Skeletal muscle cell (primary cell): ENCODE results near the gene TSHB.
"Not testable (repeated sequence)": the region's sequence is repeated elsewhere in the genome, so short reads cannot be mapped to it uniquely, and the experiment has no call there.

Experiments
- DNase-seq: peaks from one replicate; pipeline ENCODE4 v3.0.0-alpha.2; 2010; ENCODE audit warnings: low read depth
- H3K4me3 ChIP-seq: 2 replicates; pipeline ENCODE4 v1.5.1; 2011; ENCODE audit warnings: low read depth, mild to moderate bottlenecking, control low read depth, low read length, moderate library complexity

TSHB gene

DNA sequence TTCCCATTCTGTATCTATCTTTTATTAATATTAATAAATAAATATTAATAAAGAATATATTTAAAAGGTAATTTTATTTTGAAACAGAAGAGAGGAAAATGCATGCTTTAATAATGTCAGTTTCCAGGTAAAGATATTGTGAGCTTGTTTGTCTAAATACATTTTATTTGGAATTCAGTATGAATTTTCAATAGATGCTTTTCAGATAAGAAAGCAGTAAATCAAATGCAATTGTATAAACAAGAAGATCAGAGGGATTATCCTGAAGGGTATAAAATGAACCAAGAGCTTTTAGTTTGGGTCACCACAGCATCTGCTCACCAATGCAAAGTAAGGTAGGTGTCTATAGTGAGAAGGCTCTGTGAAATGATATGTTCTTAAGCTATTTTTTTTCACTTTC is at the start of gene TSHB:
Gene TSHB, plus strand, starts transcription at position 301 of the 400 bp plus-strand sequence. CDS start 3,537 bp downstream, outside the sequence.
- no peak for DNase-seq
- no peak within 1 kb of the TSS for H3K4me3 ChIP-seq

DNA sequence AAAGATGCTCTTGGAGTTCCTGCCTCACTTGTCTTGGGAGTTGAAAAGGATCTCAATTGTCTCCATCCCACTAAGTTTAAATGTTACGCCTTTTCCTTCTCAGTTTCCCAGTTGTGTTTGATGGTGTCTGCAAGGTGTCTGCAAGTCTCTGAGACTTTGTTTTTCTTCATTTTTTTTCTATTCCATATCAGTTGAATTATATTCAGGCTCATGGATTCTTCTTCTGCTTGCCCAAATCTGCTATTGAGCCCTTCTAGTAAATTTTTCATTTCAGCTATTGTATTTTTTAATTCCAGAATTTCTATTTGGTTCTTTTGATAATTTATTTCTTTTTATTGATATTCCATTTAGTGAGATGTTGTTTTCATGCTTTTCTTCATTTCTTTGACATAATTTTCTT is 47.4 kb upstream of the TSHB start:
- DNase-seq, result no peak
- H3K4me3 ChIP-seq, result no peak overlapping the region

DNA sequence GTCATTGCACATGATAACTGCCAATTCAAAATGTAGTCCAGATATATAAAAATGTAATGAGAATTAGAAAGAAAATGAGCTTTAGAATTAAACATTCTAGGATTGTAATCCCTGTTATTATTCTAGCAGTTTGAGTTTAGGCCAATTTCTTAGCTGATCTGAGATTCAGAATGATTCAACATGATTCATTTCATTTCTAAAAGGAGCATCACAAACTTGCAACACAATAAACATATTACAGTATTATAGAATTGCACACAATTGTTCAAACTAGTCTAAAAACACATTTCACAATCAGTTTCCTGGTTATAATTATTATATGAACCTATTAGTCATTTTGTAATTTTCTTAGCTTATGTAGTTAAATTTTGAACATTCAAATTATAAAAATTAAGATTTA is 43.3 kb upstream of the TSHB start:
- no peak for DNase-seq

DNA sequence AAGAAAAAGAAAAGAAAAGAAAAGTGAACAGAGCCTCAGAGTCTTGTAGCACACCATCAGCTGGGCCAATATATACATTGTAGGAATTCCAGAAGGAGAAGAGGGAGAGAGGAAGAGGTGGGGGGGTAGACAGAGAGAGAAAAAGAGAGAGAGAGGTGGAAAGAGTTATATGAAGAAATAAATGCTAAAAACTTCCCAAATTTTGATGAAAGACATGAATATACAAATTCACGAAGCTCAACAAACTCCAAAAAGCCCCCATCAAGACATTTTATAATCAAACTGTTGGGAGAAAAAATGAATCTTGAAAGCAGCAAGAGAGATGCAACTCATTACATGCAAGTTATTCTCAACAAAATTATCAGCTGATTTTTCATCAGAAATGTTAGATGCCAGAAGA is 41.5 kb upstream of the TSHB start:
- H3K4me3 ChIP-seq, result no peak overlapping the region
- DNase-seq, result no peak

More for the DNA sequence above, 43.3 kb upstream of the TSHB start:
- H3K4me3 ChIP-seq, result no peak overlapping the region

DNA sequence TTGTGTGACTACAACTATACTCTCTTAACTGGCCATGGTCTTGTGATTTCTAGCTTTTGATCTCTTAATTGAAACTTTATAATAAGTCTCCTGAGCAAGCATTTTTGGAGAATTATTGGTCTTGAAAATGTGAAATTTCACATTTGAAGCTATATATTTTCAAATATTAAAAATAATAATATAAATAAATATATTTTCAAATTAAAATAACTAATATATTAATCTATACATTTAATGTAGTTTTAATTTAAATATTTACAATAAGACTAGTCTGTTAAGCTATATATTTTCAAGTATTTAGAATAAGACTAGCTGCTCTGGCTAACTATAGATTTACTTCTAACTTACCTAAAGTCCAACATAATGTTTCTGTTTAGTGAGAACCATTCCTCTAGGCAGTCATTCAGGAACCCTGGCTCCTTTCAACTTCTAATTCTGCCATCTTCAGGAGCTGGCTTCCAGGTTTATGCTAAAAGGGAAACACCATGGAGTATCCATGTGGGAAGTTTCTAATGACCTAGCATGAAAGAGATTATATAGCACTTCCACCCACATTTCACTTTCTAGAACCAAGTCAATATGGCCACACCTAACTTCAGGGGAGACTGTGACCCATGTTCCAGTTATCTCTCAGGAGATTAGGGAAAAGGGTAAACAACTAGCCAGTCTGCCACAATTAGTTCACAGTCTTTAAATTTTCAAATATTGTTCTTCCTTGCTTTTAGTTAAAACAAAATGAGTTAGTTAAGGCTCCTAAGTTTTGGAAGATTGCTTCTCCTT is 31.9 kb upstream of the TSHB start:
- no peak overlapping the region for H3K4me3 ChIP-seq
- DNase-seq, result no peak

DNA sequence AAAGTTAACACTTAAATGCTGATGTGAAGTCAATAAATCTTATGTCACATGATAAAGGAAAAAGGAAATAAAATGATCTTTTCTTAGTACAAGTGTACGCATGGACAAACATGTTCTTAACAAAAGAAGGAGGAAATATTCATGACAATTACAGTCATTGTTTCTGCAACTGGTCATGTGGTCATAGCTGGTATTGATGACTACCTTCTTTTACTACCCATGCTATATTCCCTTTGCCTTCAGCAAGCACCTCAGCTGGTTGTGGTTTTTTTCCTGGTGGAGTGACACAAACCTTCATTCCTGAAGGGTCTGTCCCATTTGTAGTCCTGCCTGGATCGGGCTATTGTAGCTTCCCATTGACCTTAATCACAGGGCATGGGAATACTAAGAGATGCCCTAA is 23.4 kb upstream of the TSHB start:
- no peak for DNase-seq
- H3K4me3 ChIP-seq, result no peak overlapping the region

DNA sequence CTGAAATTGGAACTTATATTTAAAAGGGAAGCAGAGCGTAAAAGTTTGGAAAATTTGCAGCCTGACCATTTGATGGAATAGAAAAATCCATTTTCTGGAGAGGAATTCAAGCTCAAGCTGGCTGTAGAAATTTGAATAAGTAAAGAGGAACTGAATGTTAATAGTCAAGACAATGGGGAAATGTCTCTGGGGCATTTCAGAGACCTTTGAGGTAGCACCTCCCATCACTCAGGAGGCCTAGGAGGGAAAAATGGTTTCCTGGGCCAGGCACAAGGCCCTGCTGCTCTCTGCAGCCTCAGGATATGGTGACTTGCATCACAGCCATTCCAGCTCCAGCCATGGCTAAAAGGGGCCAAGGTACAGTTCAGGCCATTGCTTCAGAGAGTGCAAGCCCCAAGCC is 17.6 kb upstream of the TSHB start:
- H3K4me3 ChIP-seq, result no peak overlapping the region
- no peak for DNase-seq

DNA sequence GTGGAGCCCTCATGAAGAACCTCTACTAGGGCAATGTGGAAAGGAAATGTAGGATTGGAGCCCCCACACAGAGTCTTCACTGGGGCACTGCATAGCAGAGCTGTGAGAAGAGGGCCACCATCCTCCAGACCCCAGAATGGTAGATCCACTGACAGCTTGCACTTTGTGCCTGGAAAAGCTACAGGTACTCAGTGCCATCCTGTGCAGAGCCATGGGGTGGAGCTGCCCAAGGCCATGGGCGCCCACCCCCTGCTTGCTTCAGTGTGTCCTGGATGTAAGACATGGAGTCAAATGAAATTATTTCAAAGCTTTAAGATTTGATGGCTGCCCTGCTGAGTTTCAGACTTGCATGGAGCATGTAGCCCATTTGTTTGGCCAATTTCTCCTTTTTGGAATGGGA is 17.2 kb upstream of the TSHB start:
- DNase-seq, result no peak
- no peak overlapping the region for H3K4me3 ChIP-seq

DNA sequence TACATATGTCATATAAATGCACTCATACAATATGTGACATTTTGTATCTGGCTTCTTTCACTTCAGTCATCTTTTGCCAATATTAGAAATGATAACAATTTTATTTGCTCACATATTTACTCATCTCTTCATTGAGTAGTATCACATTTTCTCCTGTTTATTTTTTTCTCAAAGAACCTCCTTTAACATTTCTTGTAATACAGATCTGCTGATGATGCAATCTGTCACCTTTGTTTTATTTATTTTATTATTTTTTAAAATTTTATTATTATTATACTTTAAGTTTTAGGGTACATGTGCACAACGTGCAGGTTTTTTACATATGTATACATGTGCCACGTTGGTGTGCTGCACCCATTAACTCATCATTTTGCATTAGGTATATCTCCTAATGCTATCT is 15.8 kb upstream of the TSHB start:
- no peak for DNase-seq
- H3K4me3 ChIP-seq, result no peak overlapping the region

DNA sequence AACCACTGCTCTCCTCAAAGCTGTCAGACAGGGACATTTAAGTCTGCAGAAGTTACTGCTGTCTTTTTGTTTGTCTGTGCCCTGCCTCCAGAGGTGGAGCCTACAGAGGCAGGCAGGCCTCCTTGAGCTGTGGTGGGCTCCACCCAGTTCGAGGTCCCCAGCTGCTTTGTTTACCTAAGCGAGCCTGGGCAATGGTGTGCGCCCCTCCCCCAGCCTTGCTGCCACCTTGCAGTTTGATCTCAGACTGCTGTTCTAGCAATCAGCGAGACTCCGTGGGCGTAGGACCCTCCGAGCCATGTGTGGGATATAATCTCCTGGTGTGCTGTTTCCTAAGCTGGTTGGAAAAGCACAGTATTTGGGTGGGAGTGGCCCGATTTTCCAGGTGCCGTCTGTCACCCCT is 10.1 kb upstream of the TSHB start:
- not testable (repeated sequence) for H3K4me3 ChIP-seq, DNase-seq

DNA sequence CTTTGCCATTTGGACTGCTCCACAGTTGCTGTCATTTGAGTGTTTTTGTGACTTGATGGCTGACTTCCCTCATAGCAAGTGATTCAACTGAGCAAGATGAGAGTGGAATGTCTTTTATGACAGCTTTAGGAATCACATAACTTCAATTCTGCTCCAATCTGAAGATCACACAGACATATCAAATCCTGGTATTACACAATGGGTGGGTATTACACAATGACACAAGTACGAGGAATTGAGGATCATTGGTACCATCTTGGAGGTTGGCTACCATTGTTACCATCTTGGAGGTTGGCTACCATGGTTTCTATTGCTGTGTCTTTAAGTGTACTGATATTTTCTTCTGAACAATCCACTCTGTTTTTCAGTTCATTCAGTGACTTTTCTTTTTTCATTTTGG is 8.5 kb upstream of the TSHB start:
- DNase-seq, result no peak
- H3K4me3 ChIP-seq, result no peak overlapping the region

DNA sequence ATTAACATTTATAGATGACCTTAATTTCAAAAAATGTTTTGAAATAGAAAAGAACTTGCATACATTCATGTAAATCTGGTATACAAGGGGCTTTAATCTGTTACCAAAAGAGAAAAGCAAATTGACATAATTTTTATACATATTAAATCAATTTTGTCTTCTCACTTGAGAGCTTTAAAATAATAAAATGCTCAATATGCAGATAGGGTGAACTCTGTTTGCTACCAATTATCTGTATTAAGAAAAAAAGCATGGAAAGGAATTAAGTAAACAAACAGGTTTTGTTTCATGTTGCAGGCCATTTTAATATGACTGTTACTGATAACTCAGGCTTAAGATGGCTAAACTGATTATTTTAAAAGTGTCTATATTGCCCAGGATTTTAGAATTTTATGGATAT is 6.0 kb upstream of the TSHB start:
- H3K4me3 ChIP-seq, result no peak overlapping the region
- DNase-seq, result no peak

DNA sequence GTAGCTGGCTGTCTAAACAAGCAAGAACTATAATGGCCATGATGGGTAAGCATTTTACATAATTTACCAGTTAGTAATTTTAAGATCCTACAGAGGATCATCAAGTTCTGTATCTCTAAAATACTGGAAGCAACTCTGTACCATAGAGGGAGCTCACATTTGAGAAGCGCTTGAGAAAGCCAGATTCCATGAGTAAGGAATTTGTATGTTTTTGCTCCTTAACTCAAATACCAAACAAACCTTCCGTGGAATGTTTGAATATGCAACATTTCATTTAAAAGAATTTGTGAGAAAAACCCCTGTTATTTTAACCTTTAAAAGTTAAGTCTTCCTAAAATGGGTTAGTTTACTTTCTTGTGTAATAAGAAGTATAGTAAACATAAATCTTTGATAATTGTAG is 2.0 kb downstream of the TSHB start:
- H3K4me3 ChIP-seq, result no peak overlapping the region
- no peak for DNase-seq

DNA sequence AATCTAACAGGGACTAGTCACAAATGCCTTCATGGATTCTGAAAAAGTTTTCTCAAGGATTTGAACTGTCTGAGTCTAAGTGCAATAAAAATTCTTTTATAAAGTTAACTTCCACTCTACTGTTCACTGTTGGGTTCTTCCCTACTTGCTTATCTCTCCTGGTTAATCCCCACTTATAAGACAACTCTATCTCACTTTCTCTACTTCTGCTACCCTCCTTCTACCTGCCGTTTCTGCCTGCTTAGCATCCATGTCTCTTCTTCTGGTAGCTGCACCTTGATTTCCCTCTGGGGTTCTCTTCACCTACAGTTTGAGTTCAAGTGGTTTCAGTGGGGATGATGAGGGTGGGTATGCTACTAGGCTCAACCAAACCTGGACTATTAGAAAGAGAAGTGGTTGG is 6.0 kb downstream of the TSHB start:
- no peak for DNase-seq
- H3K4me3 ChIP-seq, result no peak overlapping the region

DNA sequence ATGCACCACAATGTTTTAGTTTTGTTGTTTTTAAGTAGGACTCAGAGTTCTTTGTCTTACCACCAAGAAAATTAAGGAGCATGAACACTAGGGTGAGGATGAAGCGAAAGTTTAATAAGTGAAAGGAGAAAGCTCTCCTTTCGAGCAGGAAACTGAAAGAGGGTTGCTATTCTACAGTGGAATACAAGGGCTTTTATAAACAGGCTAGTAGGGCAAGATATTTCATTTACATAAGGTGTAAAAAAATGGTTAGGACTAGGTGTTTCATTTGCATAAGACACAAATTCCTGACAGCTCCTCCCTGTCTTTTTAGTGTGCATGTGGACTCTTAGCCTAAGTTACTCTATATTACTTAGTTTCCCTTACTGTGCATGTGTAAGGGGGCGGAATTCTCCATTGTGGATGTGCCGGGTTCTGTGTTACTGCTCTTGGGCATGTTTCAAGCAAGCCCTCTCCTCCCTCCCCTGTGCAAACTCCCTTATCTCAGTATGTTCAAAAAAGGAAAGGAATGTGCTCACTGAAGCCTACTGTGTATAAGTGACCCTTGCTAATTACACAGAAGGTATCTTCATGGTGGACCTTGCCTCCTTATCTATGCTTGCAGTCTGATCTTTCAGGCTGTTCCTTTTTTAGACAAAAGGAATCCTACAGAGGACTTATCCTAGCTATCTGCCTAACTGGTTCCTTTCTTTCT is 7.3 kb downstream of the TSHB start:
- no peak for DNase-seq

DNA sequence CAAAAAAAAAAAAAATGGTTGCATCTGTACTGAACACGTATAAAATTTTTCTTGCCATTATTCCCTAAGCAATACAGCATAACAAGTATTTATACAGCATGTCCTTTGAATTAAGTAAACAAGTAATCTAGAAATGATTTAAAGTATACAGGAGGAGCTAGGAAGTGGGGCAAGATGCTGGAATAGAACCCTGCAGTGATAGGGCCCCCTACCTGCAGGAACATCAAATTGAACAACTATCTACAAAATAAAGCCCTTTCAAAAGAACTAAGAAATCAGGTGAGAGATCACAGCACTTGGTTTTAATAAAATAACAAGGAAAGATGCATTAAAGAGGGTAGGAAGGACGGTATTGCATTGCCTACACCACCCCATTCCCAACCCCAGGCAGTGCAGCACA is 10.9 kb downstream of the TSHB start:
- H3K4me3 ChIP-seq, result no peak overlapping the region
- DNase-seq, result no peak

More for the DNA sequence above, 7.3 kb downstream of the TSHB start:
- no peak overlapping the region for H3K4me3 ChIP-seq

DNA sequence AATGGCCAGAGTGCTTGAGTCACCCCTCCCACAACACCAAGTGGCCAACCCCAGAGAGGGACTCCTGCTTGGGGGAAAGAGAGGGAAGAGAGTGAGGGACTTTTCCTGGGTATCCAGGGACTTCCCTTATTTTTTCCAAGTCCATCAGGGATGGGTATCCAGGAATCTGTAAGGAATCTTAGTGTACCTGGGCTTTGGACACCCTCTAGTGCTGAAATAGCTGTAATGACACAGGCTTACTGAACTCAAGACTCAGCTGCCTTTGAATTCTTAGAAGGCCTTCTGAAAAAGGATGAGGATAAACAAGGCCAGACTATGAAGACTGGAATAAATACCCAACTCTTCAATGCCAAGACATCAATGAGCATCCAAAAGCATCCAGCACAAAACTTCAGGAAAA is 12.0 kb downstream of the TSHB start:
- H3K4me3 ChIP-seq, result no peak overlapping the region
- DNase-seq, result no peak

DNA sequence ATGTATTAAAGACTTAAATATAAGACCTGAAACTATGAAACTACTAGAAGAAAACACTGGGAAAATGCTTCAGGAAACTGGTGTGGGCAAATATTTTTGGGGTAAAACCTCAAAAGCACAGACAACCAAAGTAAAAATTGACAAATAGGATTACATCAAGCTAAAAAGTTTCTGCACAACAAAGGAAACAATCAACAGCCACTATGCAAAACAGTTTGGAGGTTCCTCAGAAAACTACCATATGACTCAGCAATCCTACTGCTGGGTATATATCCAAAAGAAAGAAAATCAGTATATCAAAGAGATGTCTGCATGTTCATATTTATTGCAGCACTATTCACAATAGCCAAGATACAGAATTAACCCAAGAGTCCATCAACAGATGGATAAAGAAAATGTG is 17.1 kb downstream of the TSHB start:
- no peak for DNase-seq

DNA sequence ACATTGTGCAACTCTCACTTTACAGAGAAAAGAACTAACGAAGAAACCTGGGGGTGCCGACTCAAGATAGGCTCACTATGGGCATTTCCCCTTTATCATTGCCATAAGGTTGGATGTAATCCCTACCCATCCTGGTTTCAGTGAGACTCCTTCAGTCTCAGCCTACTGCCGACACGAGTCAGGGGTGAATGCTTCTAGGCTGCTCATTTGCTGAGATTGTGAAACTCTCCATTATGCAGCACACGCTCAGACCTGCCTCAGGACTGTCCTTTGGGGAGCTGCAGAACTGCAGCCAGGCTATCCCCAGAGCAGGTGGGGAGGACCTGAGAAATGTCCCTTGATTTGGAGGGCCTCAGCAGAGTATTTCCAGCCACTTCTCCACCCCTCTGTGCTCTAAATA is 22.2 kb downstream of the TSHB start:
- DNase-seq, result no peak
- H3K4me3 ChIP-seq, result no peak overlapping the region

More for the DNA sequence above, 17.1 kb downstream of the TSHB start:
- no peak overlapping the region for H3K4me3 ChIP-seq

DNA sequence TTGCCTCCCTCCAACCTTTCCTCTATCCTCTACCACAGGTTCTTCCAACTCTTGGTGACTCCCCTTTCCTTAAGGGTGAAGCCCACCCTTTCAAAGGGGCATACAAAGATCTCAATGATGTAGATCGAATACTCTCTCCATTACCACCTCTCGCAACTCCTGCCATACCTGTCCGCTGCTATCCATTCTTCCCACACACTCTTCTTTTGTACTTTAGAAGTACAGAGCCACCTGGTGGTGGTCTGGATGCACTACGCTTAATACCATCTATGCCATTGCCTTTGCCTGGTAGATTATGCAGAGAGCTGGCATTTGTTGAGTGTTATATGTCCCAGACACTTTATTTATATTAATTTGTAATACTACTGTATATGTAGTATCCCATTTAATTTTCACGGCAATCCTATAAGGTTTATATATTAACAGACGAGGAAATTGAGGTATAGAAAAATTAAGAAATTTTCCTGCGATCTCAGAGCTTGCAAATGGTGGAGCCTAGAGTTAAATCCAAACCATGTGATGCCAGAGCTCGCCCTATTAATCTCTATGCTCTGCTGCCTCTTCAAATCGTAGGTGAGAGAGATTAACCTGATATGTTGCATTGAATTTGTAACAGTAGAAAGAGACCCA is 22.9 kb downstream of the TSHB start:
- no peak for DNase-seq
- no peak overlapping the region for H3K4me3 ChIP-seq

DNA sequence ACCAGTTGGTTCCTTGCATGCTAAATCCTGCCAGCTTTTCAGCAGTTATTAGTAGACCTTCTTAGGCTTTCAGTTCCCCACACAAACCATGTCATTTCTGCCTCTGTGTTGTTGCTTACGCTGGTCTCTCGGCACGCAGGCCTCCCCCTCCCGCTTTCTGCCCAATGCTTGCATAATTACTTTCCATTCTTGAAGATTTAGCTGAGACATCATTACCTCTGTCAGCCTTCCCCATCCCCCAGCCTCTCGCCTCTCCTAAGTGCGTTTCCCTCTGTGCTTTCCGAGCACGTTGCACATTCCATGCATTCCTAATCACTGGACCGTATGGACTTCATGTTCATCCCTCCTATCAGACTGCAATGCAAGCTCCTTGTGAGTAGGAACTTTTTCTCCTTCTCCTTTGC is 26.8 kb downstream of the TSHB start:
- no peak for DNase-seq
- no peak overlapping the region for H3K4me3 ChIP-seq
